Glomerular endothelial cell (primary cell): ENCODE measurements around the gene ZNF503. TPM values are rescaled to one million over a fixed set of nuclear protein-coding genes. Genes with fewer than 3 reads are reported as not detected.
A peak's percentile ranks its signal among the peaks of the same experiment; 100 is the strongest.

Source experiments
- DNase-seq: peaks from one replicate; pipeline ENCODE4 v3.0.0-alpha.2; 2011; ENCODE audit warnings: low read depth, low spot score; ENCODE audit errors: extremely low read depth
- total RNA-seq: library from RNA; depleted of rRNA; stranded (reverse); fragments of >200 nt; gene quantifications from 2 replicates; pipeline ENCODE4 v1.2.3, GENCODE V29; 2015

The ZNF503 gene
- total RNA-seq, result 12.4 and 14.8 TPM in 2 replicates

- DNase-seq, result peak; percentile 54
Observed at GRCh38 chr10:75401569-75402485, at the start of gene ZNF503. ZNF503 (minus strand) TSS chr10:75401764; CDS start chr10:75401419, 345 bp downstream.

- DNase-seq, result no peak
Observed at GRCh38 chr10:75450644-75451640, 49.4 kb upstream of the ZNF503 start.

GRCh38 chr10:75450075-75450445 lies 48.5 kb upstream of the ZNF503 start:
- no peak for DNase-seq

GRCh38 chr10:75449382-75450074 lies 48.0 kb upstream of the ZNF503 start:
- no peak for DNase-seq

GRCh38 chr10:75448166-75448565 lies 46.6 kb upstream of the ZNF503 start:
- DNase-seq, result no peak

- DNase-seq, result no peak
Observed at GRCh38 chr10:75446508-75446907, 44.9 kb upstream of the ZNF503 start.

GRCh38 chr10:75444781-75445386 lies 43.3 kb upstream of the ZNF503 start:
- no peak for DNase-seq

GRCh38 chr10:75443362-75443761 lies 41.8 kb upstream of the ZNF503 start:
- no peak for DNase-seq

- no peak for DNase-seq
Observed at GRCh38 chr10:75441682-75442081, 40.1 kb upstream of the ZNF503 start.

GRCh38 chr10:75441196-75441595 lies 39.6 kb upstream of the ZNF503 start:
- no peak for DNase-seq

- no peak for DNase-seq
Observed at GRCh38 chr10:75440271-75440793, 38.8 kb upstream of the ZNF503 start.

- no peak for DNase-seq
Observed at GRCh38 chr10:75439811-75440210, 38.2 kb upstream of the ZNF503 start.

GRCh38 chr10:75438275-75438674 lies 36.7 kb upstream of the ZNF503 start:
- no peak for DNase-seq

- DNase-seq, result no peak
Observed at GRCh38 chr10:75437693-75438092, 36.1 kb upstream of the ZNF503 start.

- no peak for DNase-seq
Observed at GRCh38 chr10:75436896-75437295, 35.3 kb upstream of the ZNF503 start.

- no peak for DNase-seq
Observed at GRCh38 chr10:75435291-75435690, 33.7 kb upstream of the ZNF503 start.

- no peak for DNase-seq
Observed at GRCh38 chr10:75434291-75434690, 32.7 kb upstream of the ZNF503 start.

- no peak for DNase-seq
Observed at GRCh38 chr10:75433216-75433615, 31.7 kb upstream of the ZNF503 start.

GRCh38 chr10:75432763-75433162 lies 31.2 kb upstream of the ZNF503 start:
- no peak for DNase-seq

GRCh38 chr10:75432176-75432575 lies 30.6 kb upstream of the ZNF503 start:
- DNase-seq, result no peak
